GM23338 (cell line): ENCODE results near the gene ADGRV1. TPM values are rescaled to one million over a fixed set of nuclear protein-coding genes. Genes with fewer than 3 reads are reported as not detected.

Source experiments
- ATAC-seq: fragments of 200-7000 bp; cut with Tn5 transposase; 3 replicates; pipeline ENCODE4 v1.9.1; 2020
- DNase-seq: peaks from one replicate; pipeline ENCODE4 v3.0.0-alpha.2; 2015; ENCODE audit warnings: low spot score
- H2AFZ ChIP-seq: fragments of 200-600 bp; sonication (generic); 2 replicates; pipeline ENCODE4 v1.8.0; 2016; ENCODE audit warnings: antibody characterized with exemption, mild to moderate bottlenecking, moderate library complexity
- H3F3A ChIP-seq: fragments of 200-600 bp; sonication (generic); replicated peaks from 2 replicates; pipeline ENCODE4 v1.8.0; 2017; ENCODE audit warnings: antibody characterized with exemption, mixed run types, low read depth
- H3K27ac ChIP-seq: fragments of 200-600 bp; sonication (generic); 2 replicates; pipeline ENCODE4 v1.6.1; 2016; ENCODE audit warnings: low read depth
- H3K27me3 ChIP-seq: fragments of 200-600 bp; sonication (generic); 2 replicates; pipeline ENCODE4 v1.8.0; 2016; ENCODE audit warnings: mild to moderate bottlenecking, mixed run types, moderate library complexity; ENCODE audit not compliant: insufficient read depth
- H3K36me3 ChIP-seq: fragments of 200-600 bp; sonication (generic); 2 replicates; pipeline ENCODE4 v1.8.0; 2016; ENCODE audit warnings: mild to moderate bottlenecking; ENCODE audit not compliant: insufficient read depth
- H3K4me1 ChIP-seq: fragments of 200-600 bp; sonication (generic); 2 replicates; pipeline ENCODE4 v1.8.0; 2016; ENCODE audit warnings: mild to moderate bottlenecking, moderate library complexity; ENCODE audit not compliant: insufficient read depth
- H3K4me2 ChIP-seq: fragments of 200-600 bp; sonication (generic); 2 replicates; pipeline ENCODE4 v1.7.1; 2017; ENCODE audit warnings: mixed run types
- H3K4me3 ChIP-seq: fragments of 200-600 bp; sonication (generic); 2 replicates; pipeline ENCODE4 v1.6.1; 2016; ENCODE audit warnings: mixed run types
- H3K79me2 ChIP-seq: fragments of 200-600 bp; sonication (generic); replicated peaks from 2 replicates; pipeline ENCODE4 v1.8.0; 2017; ENCODE audit warnings: mild to moderate bottlenecking; ENCODE audit not compliant: insufficient read depth
- H3K9me2 ChIP-seq: fragments of 200-600 bp; sonication (generic); 2 replicates; pipeline ENCODE4 v1.8.0; 2017; ENCODE audit not compliant: insufficient read depth
- H4K20me1 ChIP-seq: fragments of 200-600 bp; sonication (generic); replicated peaks from 2 replicates; pipeline ENCODE4 v1.8.0; 2017; ENCODE audit warnings: mild to moderate bottlenecking; ENCODE audit not compliant: insufficient read depth
- H3K27ac Mint-ChIP-seq: 2 replicates; pipeline ENCODE4 v1.8.0; 2020; ENCODE audit warnings: inconsistent platforms, mild to moderate bottlenecking, moderate library complexity, mixed read lengths
- H3K27me3 Mint-ChIP-seq: 3 replicates; pipeline ENCODE4 v1.8.0; 2022; ENCODE audit warnings: low read depth, mild to moderate bottlenecking, moderate library complexity, mixed read lengths, inconsistent platforms; ENCODE audit not compliant: insufficient read depth, poor library complexity
- H3K36me3 Mint-ChIP-seq: 3 replicates; pipeline ENCODE4 v1.8.0; 2021; ENCODE audit warnings: low read depth, mild to moderate bottlenecking, inconsistent platforms, moderate library complexity, mixed read lengths
- H3K4me1 Mint-ChIP-seq: 3 replicates; pipeline ENCODE4 v1.8.0; 2020; ENCODE audit warnings: mild to moderate bottlenecking, inconsistent platforms, mixed read lengths
- H3K4me3 Mint-ChIP-seq: 3 replicates; pipeline ENCODE4 v1.8.0; 2021; ENCODE audit warnings: moderate library complexity, mild to moderate bottlenecking, inconsistent platforms, mixed read lengths
- H3K9me3 Mint-ChIP-seq: 3 replicates; pipeline ENCODE4 v1.8.0; 2020; ENCODE audit warnings: moderate library complexity, mild to moderate bottlenecking, inconsistent platforms, mixed read lengths
- CREB1 ChIP-seq: fragments of 250-450 bp; sonication (Bioruptor Pico); IDR thresholded peaks from 2 replicates; pipeline ENCODE4 v1.5.0; 2020; ENCODE audit warnings: low read depth, mild to moderate bottlenecking, moderate library complexity
- CTCF ChIP-seq, 2 experiments: fragments of 200-600 bp in 1 of 2; sonication (generic) in 1 of 2; conservative IDR thresholded peaks; 2 replicates each; pipeline versions ENCODE4 v1.5.1 to v1.6.1; 2016 to 2017; ENCODE audit warnings: antibody characterized with exemption in 2 of 2, low read depth in 2 of 2, mild to moderate bottlenecking in 2 of 2, moderate library complexity in 1 of 2
- EZH2 ChIP-seq: fragments of 200-600 bp; sonication (generic); IDR thresholded peaks from one replicate; pipeline ENCODE4 v1.8.0; 2017; ENCODE audit warnings: antibody characterized with exemption, mild to moderate bottlenecking, low read depth; ENCODE audit not compliant: unreplicated experiment
- EZH2phosphoT487 ChIP-seq: fragments of 200-600 bp; sonication (generic); IDR thresholded peaks from one replicate; pipeline ENCODE4 v1.8.1; 2018; ENCODE audit warnings: antibody characterized with exemption; ENCODE audit not compliant: unreplicated experiment
- JUNB ChIP-seq: IDR thresholded peaks from one replicate; pipeline ENCODE4 v1.6.1; 2016; ENCODE audit warnings: antibody characterized with exemption; ENCODE audit not compliant: unreplicated experiment
- NANOG ChIP-seq: IDR thresholded peaks from 2 replicates; pipeline ENCODE4 v1.6.1; 2016; ENCODE audit warnings: antibody characterized with exemption, borderline replicate concordance
- POLR2AphosphoS5 ChIP-seq: IDR thresholded peaks from 2 replicates; pipeline ENCODE4 v1.6.1; 2016; ENCODE audit warnings: antibody characterized with exemption, low read depth
- REST ChIP-seq: IDR thresholded peaks from one replicate; pipeline ENCODE4 v1.6.1; 2018; ENCODE audit warnings: antibody characterized with exemption; ENCODE audit not compliant: unreplicated experiment
- ZNF114 ChIP-seq: fragments of 250-450 bp; sonication (Bioruptor Pico); IDR thresholded peaks from 2 replicates; pipeline ENCODE4 v1.5.0; 2020; ENCODE audit warnings: mild to moderate bottlenecking, moderate library complexity
- ZNF331 ChIP-seq: fragments of 250-450 bp; sonication (Bioruptor Pico); IDR thresholded peaks from 2 replicates; pipeline ENCODE4 v1.5.0; 2020; ENCODE audit warnings: low read depth, mild to moderate bottlenecking, moderate library complexity
- ZNF462 ChIP-seq: fragments of 250-450 bp; sonication (Bioruptor Pico); IDR thresholded peaks from 2 replicates; pipeline ENCODE4 v1.5.0; 2020; ENCODE audit warnings: mild to moderate bottlenecking, moderate library complexity
- polyA plus RNA-seq: library from polyadenylated mRNA; unstranded; fragments of >200 nt; fragmentation: Nextera tagmentation; extraction: Ambion mirVana; gene quantifications from 2 replicates; pipeline ENCODE4 v1.2.1, GENCODE V29; 2016
- total RNA-seq: library from RNA; depleted of rRNA; stranded (reverse); fragments of >200 nt; shearing (Covaris generic); gene quantifications from 2 replicates; pipeline ENCODE4 v1.2.3, GENCODE V29; 2014

The ADGRV1 gene
- total and polyA plus RNA-seq, 2 experiments from 2014 or later, result 46.1 to 149 TPM

- peaks cover 70% of the 10 kb centered on the region for H3K79me2 ChIP-seq
- H4K20me1 ChIP-seq, result peaks cover 10% of the 10 kb centered on the region; the same call in 1 of the 2 replicates
- no peak overlapping the region for H3K4me2 ChIP-seq
- H3K36me3 ChIP-seq, result no peaks in the 10 kb centered on the region
- TF ChIP-seq POLR2AphosphoS5, result no peak
- no peak for TF ChIP-seq EZH2
- no peak for TF ChIP-seq ZNF462 (CRISPR knock-in tag)
- TF ChIP-seq CREB1 (CRISPR knock-in tag), result no peak
- TF ChIP-seq REST, result no peak
- TF ChIP-seq ZNF331 (CRISPR knock-in tag), result no peak
- no peak for TF ChIP-seq JUNB
- no peak for TF ChIP-seq CTCF (conservative IDR thresholded peaks at IDR 0.05; ENCODE audit: low read depth in 2 of 2)
- no peak for TF ChIP-seq NANOG
- no peak for TF ChIP-seq ZNF114 (CRISPR knock-in tag)
- no peak for TF ChIP-seq EZH2phosphoT487
- H2AFZ ChIP-seq, result no peak overlapping the region
- H3K27ac ChIP-seq, result no peak overlapping the region
- no peaks in the 10 kb centered on the region; the same call in 1 of the 2 replicates for H3K9me2 ChIP-seq
- no peak overlapping the region for H3K27ac Mint-ChIP-seq
- no peaks in the 10 kb centered on the region for H3K9me3 Mint-ChIP-seq
- H3F3A ChIP-seq, result peaks cover 8% of the 10 kb centered on the region; the same call in 1 of the 2 replicates
- peaks cover 14% of the 10 kb centered on the region for H3K4me1 Mint-ChIP-seq
- ATAC-seq (no peak), DNase-seq (no peak)
- H3K27me3 ChIP-seq, result no peaks in the 10 kb centered on the region
- H3K4me3 Mint-ChIP-seq, result no peak overlapping the region
- H3K4me3 ChIP-seq, result no peak overlapping the region
- H3K4me1 ChIP-seq, result peaks cover 2% of the 10 kb centered on the region; the same call in 1 of the 2 replicates
- H3K27me3 Mint-ChIP-seq, result no peaks in the 10 kb centered on the region
- H3K36me3 Mint-ChIP-seq, result peaks cover 18% of the 10 kb centered on the region
Observed at GRCh38 chr5:90602681-90603080, 44.1 kb downstream of the ADGRV1 start.
